Skeletal muscle tissue (tissue), 4 donors: ENCODE results near the gene TMC3. TPM values are rescaled to one million over a fixed set of nuclear protein-coding genes. Genes with fewer than 3 reads are reported as not detected.

Experiments used
- H3K27ac ChIP-seq: one replicate; pipeline ENCODE4 v1.7.0; 2013; ENCODE audit warnings: mild to moderate bottlenecking, low read depth, low read length, inconsistent platforms
- H3K27me3 ChIP-seq, 3 donors: one replicate each; pipeline ENCODE4 v1.7.0; 2013; ENCODE audit warnings: low read length in 3 of 3; ENCODE audit not compliant: control insufficient read depth in 3 of 3, insufficient read depth in 3 of 3
- H3K36me3 ChIP-seq, 3 donors: one replicate each; pipeline ENCODE4 v1.7.0; 2013; ENCODE audit warnings: low read length in 3 of 3; ENCODE audit not compliant: control insufficient read depth in 3 of 3, insufficient read depth in 3 of 3
- H3K4me1 ChIP-seq, 3 donors: one replicate each; pipeline ENCODE4 v1.7.0; 2013; ENCODE audit warnings: low read length in 3 of 3, mild to moderate bottlenecking in 3 of 3; ENCODE audit not compliant: control insufficient read depth in 3 of 3, insufficient read depth in 3 of 3
- H3K4me3 ChIP-seq, 3 donors: one replicate each; pipeline ENCODE4 v1.7.0; 2013; ENCODE audit warnings: low read length in 3 of 3
- H3K9ac ChIP-seq, 3 donors: one replicate each; pipeline ENCODE4 v1.7.0; 2013; ENCODE audit warnings: low read length in 3 of 3, mild to moderate bottlenecking in 3 of 3, moderate library complexity in 2 of 3, low read depth in 1 of 3
- H3K9me3 ChIP-seq, 3 donors: one replicate each; pipeline ENCODE4 v1.7.0; 2013; ENCODE audit warnings: low read length in 3 of 3; ENCODE audit not compliant: control insufficient read depth in 3 of 3
- total RNA-seq: library from RNA; depleted of rRNA; stranded (reverse); fragments of >200 nt; gene quantifications from one replicate; pipeline ENCODE4 v1.2.3, GENCODE V29; 2014
- donor health status: Osteomylitis.

Gene TMC3
- total RNA-seq, 1 donor from 2014 or later = not detected

DNA sequence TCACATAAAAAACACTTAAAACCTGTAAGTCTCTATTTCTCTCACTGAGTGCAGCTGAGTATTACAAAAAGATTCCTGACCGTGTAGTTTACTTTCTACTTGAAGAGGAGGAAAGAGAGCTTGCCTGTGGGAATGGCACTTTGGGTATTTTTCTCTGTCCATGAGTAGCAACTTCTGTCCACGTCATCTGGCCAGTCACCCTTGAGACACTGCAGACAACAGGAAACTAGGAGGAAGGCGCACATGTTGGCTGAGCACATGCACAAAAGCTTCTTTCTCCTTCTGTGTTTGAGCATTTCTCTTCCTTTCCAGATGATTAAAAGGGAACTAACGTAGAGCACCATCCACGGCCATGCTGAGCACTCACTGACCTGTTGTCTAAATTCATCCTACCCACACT lies 69.8 kb downstream of the TMC3 start:
- peaks cover 11 to 31% (median 15%) of the 10 kb centered on the region in 3 donors for H3K36me3 ChIP-seq
- H3K27me3 ChIP-seq = peaks cover 0 to 3% (median 2%) of the 10 kb centered on the region in 3 donors
- no peak overlapping the region for H3K4me3 ChIP-seq
- H3K4me1 ChIP-seq = peaks cover 3 to 16% (median 5%) of the 10 kb centered on the region in 3 donors
- H3K9ac ChIP-seq = no peak overlapping the region
- no peak overlapping the region for H3K27ac ChIP-seq
- no peaks in the 10 kb centered on the region for H3K9me3 ChIP-seq

DNA sequence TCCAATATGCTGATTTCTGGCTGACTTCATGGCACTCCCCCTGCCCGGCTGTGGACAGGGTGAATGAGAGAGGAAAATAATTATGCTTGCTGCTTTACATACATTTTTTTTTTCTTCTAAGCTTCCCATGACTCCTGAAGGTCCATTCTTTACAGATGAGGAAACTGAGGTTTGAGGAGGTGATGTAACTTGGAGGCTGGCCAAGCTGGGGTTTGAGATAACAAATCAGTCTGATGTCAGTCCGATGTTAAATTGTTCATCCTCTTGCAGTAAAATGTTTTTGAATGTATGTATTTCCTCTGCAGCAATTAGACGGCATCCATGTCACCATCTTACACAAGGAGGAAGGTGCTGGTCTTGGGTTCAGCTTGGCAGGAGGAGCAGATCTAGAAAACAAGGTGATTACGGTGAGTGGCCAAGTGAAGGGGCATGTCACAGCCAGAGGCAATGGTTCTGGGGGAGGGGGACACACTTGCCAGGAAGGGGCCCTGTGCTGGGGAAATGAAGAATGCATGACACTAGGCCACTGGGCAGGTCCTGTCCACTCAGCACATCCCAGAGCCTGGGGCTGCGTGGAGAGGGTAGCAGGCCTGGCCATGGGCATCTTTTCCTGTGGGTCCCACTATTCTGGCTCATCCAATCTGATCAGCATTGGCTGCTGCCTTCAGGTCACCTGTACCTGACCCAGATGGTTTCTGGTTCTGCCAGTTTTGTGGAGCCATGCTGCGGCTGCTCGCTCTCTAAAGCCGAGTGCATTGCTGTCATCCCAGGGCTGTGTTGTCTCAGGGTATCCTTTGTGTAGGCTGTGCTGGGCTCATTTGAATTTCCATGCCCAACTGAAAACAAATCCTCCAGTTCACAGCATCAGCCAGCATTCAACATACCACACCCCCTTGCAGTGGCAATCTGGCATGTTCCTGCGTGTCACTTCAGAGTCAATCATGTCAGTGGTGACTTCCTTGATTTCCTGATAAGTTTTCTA lies 70.5 kb downstream of the TMC3 start:
- H3K9me3 ChIP-seq = no peaks in the 10 kb centered on the region
- H3K27me3 ChIP-seq = peaks cover 0 to 3% (median 2%) of the 10 kb centered on the region in 3 donors
- H3K4me3 ChIP-seq = no peak overlapping the region
- no peak overlapping the region for H3K9ac ChIP-seq
- H3K4me1 ChIP-seq = peaks cover 3 to 16% (median 5%) of the 10 kb centered on the region in 3 donors
- H3K36me3 ChIP-seq = peaks cover 10 to 29% (median 11%) of the 10 kb centered on the region in 3 donors
- H3K27ac ChIP-seq = peak overlapping the region; percentile 17

DNA sequence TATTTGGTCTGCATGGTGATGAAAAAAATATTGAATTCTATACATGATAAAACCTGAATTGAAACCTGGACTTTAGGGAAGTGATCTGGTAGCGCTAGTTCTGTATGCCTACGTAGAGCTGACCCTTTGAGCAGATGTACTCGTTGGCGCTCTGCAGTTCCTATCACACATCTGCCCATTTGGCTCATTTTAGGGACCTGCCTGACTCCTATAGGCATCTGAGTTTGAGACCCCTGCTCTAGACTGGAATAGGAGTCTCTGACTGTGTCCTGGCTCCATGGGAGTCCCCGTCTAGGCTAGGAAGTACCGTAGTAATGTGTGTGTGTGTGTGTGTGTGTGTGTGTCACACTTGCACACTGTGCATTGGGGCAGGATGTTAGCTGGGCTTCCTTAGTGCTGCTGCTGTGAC lies 71.3 kb downstream of the TMC3 start:
- Histone ChIP-seq H3K9me3 (no peaks in the 10 kb centered on the region), H3K9ac (no peak overlapping the region), H3K27ac (peak overlapping the region; percentile 36), H3K4me3 (no peak overlapping the region), H3K36me3 (peaks cover 4 to 24% (median 11%) of the 10 kb centered on the region in 3 donors), H3K4me1 (peaks cover 3 to 19% (median 6%) of the 10 kb centered on the region in 3 donors), H3K27me3 (peaks cover 0 to 3% (median 2%) of the 10 kb centered on the region in 3 donors)

DNA sequence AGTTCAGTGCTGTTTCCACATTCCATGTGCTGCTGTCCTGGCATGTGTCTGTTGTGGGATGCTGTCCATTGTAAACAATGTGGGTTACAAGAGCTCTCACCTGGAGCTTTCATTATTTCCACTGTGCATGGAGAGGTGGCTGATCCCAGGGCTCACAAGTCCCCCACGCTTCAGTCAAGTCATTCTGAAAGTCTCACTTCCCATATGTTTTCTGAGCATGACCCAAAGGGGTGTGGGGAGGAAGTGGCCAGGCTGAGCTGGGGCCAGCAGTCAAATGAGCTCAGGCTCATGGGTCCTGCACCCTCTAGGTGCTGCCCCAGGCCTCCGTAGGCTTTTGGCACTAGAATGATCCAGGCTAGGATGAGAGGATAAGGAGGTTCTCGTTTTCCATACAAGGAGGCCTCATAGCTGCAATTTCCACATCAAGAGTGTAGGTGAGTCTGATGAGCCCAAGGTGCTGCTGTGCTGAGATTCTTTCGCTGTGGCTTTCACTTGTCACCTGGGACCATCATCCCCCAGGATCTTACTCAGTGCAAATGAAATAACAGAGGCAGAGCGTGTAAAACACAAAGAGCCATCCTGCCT lies 72.1 kb downstream of the TMC3 start:
- peaks cover 4 to 21% (median 9%) of the 10 kb centered on the region in 3 donors for H3K36me3 ChIP-seq
- peaks cover 3 to 25% (median 8%) of the 10 kb centered on the region in 3 donors for H3K4me1 ChIP-seq
- H3K27ac ChIP-seq = peak overlapping the region; percentile 36
- peaks cover 0 to 3% (median 2%) of the 10 kb centered on the region in 3 donors for H3K27me3 ChIP-seq
- no peak overlapping the region for H3K9ac ChIP-seq
- H3K9me3 ChIP-seq = no peaks in the 10 kb centered on the region
- H3K4me3 ChIP-seq = no peak overlapping the region

DNA sequence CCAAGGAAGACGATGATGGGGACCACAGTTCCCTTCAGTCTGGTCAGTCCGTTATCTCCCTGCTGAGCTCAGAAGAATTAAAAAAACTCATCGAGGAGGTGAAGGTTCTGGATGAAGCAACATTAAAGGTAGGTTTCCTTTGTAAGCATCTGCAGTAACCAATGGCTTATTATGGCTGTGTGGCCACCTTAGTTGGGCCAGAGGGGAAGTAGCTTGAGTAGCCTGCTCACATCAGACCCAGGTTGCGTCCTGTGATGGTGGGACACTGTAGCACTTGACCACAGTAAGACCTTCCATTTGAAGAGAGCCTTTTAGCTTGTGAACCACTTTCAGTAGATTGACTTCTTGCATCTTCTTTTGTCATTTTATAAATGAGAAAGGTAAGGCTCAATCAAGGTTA lies 72.6 kb downstream of the TMC3 start:
- no peak overlapping the region for H3K9ac ChIP-seq
- no peak overlapping the region for H3K27ac ChIP-seq
- H3K27me3 ChIP-seq = peaks cover 0 to 7% (median 4%) of the 10 kb centered on the region in 3 donors
- H3K4me1 ChIP-seq = peaks cover 3 to 27% (median 13%) of the 10 kb centered on the region in 3 donors
- H3K9me3 ChIP-seq = no peaks in the 10 kb centered on the region
- H3K36me3 ChIP-seq = peaks cover 4 to 21% (median 8%) of the 10 kb centered on the region in 3 donors
- no peak overlapping the region for H3K4me3 ChIP-seq

DNA sequence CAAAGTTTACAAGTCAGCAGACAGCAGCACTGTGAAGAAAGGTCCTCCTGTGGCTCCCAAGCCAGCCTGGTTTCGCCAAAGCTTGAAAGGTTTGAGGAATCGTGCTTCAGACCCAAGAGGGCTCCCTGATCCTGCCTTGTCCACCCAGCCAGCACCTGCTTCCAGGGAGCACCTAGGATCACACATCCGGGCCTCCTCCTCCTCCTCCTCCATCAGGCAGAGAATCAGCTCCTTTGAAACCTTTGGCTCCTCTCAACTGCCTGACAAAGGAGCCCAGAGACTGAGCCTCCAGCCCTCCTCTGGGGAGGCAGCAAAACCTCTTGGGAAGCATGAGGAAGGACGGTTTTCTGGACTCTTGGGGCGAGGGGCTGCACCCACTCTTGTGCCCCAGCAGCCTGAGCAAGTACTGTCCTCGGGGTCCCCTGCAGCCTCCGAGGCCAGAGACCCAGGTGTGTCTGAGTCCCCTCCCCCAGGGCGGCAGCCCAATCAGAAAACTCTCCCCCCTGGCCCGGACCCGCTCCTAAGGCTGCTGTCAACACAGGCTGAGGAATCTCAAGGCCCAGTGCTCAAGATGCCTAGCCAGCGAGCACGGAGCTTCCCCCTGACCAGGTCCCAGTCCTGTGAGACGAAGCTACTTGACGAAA lies 74.3 kb downstream of the TMC3 start:
- Histone ChIP-seq H3K9ac (no peak overlapping the region), H3K27ac (no peak overlapping the region), H3K36me3 (peaks cover 0 to 16% (median 2%) of the 10 kb centered on the region in 3 donors), H3K27me3 (peaks cover 0 to 7% (median 4%) of the 10 kb centered on the region in 3 donors), H3K4me1 (peaks cover 14 to 29% (median 23%) of the 10 kb centered on the region in 3 donors), H3K9me3 (no peaks in the 10 kb centered on the region), H3K4me3 (no peak overlapping the region)

DNA sequence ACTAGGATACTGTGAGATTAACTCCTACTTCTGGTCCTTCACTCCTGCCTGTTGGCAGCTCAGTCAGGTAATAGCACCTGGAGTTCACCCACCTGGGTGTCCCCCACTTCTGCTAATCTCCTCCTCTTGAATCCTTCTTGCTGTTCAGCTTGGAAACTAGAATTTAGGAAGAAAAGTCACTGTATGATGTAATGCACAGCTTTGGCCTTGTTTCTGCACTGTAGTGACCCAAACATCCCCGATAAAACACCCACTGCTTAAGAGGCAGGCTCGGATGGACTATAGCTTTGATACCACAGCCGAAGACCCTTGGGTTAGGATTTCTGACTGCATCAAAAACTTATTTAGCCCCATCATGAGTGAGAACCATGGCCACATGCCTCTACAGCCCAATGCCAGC lies 74.9 kb downstream of the TMC3 start:
- Histone ChIP-seq H3K27ac (no peak overlapping the region), H3K4me1 (peaks cover 17 to 34% (median 29%) of the 10 kb centered on the region in 3 donors), H3K4me3 (no peak overlapping the region), H3K9me3 (no peaks in the 10 kb centered on the region), H3K36me3 (peaks cover 0 to 16% (median 2%) of the 10 kb centered on the region in 3 donors), H3K9ac (no peak overlapping the region), H3K27me3 (peaks cover 0 to 7% (median 4%) of the 10 kb centered on the region in 3 donors)

DNA sequence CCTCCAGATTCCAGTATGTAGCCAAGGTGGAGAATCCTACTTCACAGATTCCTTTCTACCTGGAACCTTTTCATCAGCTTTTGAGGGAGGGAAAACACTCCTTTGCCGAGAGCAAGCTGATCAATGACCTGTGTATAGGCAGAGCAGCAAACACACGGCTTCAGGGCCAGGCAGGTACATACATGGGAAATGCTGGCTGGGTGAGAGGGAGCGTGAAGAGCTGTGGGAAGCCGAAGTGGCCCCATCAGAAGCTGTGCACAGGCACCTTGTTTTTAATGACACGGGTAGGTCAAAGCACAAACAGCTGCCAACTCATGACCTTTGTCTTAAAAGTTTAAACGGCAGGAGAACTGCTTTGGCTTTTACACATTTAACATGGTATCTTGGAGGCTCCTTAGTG lies 75.4 kb downstream of the TMC3 start:
- Histone ChIP-seq H3K4me3 (peak overlapping the region in 2 of 3 donors; percentile 27 to 33), H3K4me1 (peaks cover 18 to 33% (median 30%) of the 10 kb centered on the region in 3 donors), H3K9ac (no peak overlapping the region), H3K27me3 (peaks cover 0 to 7% (median 4%) of the 10 kb centered on the region in 3 donors), H3K27ac (no peak overlapping the region), H3K9me3 (no peaks in the 10 kb centered on the region), H3K36me3 (peaks cover 0 to 16% (median 2%) of the 10 kb centered on the region in 3 donors)

DNA sequence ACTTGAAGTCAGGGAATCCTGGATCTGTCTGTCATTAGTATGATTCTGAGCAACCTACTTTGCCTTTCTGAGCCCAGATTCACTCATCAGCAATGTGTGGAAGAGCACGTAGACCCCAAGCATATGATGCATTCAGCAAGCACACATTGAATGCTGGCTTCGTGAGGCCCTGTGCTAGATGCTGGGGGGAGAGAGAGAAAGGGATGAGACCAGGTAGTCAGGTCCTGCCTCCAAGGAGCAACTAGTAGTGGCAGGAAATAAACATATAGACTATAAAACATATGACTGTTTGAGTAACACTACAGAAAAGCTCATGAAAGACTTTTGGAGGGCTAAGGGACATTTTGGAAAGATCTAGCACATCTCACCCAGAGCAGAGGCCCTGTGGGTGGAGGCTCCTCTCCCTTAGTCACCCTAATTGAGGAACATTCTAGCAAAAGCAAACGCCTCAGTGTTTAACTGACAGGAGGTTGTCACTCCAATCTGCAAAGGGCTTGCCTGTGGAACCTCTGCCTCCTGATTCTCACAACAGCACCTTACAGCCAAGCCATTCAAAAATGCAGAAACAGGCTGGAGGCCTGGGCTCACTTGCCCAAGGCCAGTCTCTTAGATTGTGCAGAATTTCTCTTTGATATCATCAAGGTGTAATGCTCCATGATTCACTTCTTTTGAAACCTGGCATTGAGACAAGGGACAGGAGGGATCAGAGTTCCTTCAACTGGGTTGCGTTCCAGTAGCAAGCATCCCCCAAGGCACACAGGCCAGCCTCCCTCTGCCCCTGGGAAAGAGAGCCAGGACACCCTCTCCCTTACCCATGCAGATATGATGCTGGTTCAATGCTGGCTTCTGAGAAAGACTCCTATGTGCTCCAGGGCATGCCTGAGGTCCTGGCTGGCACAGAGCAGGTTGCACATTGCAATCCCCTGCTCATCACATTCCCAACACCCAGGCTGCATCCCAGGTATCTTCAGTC lies 76.1 kb downstream of the TMC3 start:
- Histone ChIP-seq H3K9me3 (no peaks in the 10 kb centered on the region), H3K27ac (peak overlapping the region; percentile 61), H3K27me3 (peaks cover 0 to 9% (median 4%) of the 10 kb centered on the region in 3 donors), H3K36me3 (peaks cover 0 to 12% (median 2%) of the 10 kb centered on the region in 3 donors), H3K9ac (peak overlapping the region in 1 of 3 donors; percentile 3), H3K4me3 (peak overlapping the region; percentile 29 to 55 (median 48)), H3K4me1 (peaks cover 18 to 28% (median 28%) of the 10 kb centered on the region in 3 donors)
